GM12872 (cell line): ENCODE measurements around the gene GLCE.

Experiments
- TF ChIP-seq, protein P1 (sequence below): IDR thresholded peaks from 3 replicates; pipeline ENCODE4 v1.5.1; 2011; ENCODE audit warnings: low read depth, mild to moderate bottlenecking, low read length, moderate library complexity; ENCODE audit not compliant: insufficient read depth

Gene GLCE

DNA sequence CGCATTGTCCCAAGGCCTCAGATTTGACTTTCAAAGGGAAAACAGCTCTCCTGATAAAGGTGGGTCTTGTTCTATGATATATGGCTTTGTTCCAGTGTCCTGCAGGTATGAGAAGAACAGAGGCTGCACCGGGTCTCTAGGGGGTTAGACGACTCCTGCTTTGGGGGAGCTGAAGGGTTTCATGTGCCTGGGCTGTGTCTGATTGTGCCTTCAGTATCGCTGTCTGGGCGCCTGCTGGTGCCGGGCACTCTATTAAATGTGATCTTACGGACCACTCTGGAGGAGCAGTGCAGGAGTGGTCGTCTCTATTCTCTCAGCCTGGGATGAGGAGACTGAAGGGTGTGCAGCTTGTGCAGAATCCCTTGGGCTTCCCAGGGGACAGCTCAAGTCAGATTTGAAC, 154.3 kb downstream of the GLCE start:
- TF ChIP-seq, protein P1, sequence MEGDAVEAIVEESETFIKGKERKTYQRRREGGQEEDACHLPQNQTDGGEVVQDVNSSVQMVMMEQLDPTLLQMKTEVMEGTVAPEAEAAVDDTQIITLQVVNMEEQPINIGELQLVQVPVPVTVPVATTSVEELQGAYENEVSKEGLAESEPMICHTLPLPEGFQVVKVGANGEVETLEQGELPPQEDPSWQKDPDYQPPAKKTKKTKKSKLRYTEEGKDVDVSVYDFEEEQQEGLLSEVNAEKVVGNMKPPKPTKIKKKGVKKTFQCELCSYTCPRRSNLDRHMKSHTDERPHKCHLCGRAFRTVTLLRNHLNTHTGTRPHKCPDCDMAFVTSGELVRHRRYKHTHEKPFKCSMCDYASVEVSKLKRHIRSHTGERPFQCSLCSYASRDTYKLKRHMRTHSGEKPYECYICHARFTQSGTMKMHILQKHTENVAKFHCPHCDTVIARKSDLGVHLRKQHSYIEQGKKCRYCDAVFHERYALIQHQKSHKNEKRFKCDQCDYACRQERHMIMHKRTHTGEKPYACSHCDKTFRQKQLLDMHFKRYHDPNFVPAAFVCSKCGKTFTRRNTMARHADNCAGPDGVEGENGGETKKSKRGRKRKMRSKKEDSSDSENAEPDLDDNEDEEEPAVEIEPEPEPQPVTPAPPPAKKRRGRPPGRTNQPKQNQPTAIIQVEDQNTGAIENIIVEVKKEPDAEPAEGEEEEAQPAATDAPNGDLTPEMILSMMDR = no peak

DNA sequence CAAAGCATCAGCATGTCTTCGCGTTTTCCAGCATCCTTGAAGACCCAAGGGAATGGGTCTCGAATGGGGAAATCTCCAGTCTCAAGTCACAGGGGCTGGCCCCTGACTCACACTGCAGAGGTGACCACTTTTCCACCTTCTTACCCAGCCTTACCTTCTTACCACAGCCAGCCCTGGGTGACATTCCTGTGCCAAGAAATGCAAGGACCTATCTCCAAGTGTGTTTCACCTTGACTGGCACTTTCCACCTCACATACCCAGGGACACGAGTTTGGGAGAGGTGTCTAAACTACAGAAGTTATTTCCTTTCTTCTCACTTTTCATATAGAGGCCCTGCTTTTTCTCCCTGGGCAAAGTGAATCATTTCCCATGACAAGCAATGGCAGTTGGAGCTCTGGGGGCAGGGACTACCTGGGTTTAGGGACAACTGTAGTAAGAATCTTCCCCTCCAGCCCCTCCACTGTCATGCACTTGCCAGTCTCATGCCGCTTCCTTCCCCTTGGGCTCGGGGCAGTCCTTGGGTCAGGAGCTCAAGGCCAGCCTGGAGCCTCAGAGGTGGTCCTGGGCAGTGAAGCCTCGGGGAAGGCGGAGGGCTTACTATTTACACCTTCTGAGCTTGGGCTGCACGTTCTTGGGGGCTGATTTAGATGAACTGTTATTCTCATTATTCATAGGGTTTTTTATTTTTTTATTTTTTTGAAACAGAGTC, 155.1 kb downstream of the GLCE start:
- TF ChIP-seq, protein P1 = no peak

GRCh38 chr15:69316291-69316690, 155.9 kb downstream of the GLCE start:
- TF ChIP-seq, protein P1 = no peak

- TF ChIP-seq, protein P1 = no peak
Measured at GRCh38 chr15:69317392-69317841, 157.0 kb downstream of the GLCE start.

GRCh38 chr15:69318033-69318432, 157.6 kb downstream of the GLCE start:
- TF ChIP-seq, protein P1 = no peak

DNA sequence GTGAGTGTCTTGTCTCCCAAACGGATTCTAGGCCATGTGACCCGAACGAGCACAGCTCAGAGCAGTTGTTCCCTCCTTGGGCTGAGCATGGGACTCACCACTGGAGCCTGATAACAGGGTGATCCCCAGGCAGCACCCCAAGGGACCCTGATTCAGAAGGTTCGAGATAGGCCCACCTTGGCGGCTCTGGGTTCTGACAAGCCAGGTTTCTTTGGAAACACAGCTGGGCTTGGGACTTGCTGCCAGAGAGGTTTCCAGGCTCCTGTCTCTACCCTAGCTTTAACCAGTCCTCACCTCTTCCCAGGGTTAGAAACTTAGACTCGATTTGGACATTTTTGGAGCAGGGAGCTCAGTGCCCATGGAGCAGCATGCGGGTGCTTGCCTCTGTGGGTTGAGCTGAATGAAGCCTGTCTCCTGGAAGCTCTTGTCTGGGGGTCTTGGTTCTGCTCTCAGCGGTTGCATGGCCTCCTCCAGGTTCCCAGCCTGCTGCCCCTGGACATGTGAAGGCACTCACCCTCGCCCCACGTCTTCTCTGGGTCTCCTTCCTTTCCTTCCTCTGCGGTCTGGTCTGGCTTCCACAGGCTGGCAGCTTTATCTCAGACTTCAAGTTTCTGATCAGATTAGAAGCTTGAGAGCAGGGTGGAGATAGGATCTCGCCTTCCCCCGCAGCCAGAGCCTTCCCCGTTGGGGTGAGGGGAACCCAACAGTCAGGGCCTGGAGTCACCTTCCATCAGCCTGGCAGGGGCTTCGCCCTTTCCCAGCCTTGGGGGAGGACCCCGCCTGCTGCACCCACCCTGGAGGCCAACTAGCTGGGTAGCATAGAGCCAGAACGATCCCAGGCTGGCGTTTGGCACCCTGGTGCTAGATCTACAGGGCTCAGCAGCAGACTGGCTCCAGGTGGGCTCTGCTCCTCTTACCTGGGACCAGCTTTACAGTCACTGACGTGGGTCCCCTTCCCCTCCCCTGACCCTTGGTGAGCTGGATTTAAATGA, 159.2 kb downstream of the GLCE start:
- TF ChIP-seq, protein P1 = no peak

DNA sequence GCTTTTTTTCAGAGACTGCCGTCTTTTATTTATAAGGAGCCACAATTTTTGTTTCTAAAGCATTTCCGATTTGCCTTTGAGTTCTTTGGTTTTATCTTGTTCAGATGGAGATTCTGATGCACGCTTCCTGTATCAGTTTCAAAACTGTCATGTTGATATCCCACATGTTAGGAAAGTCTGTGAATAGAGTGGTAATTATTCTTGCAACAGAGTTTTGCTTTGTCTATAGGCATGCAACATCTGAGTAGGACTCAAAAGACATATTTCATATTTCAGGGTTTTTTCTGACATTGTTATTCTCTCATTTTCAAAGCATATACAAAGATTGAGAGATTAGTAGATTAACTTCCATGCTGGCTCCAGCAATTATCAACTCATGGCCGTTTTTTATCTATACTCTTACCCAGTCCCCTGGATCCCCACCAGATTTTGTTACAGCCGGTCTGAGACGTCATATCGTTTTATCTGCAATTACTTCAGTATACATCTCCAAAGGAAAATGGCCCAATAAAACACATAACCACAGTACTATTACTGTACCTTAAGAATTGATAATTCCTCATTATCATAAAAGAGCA, 160.6 kb downstream of the GLCE start:
- TF ChIP-seq, protein P1 = no peak
